GM18867 (cell line): ENCODE data around the gene MRPL52.
"Not testable (repeated sequence)": the region's sequence is repeated elsewhere in the genome, so short reads cannot be mapped to it uniquely, and the experiment has no call there.

Experiments used
- ATAC-seq: cut with Tn5 transposase; IDR thresholded peaks from one replicate; pipeline ENCODE4 v1.9.1; 2021; ENCODE audit warnings: mild to moderate bottlenecking, moderate library complexity; ENCODE audit not compliant: unreplicated experiment

Gene MRPL52

GRCh38 chr14:22829661-22830442 lies at the start of gene MRPL52:
Gene MRPL52 (plus strand): TSS chr14:22829887. CDS start chr14:22829913, 26 bp downstream.
- ATAC-seq, result peak; percentile 85

- no peak for ATAC-seq
These were observed 49.5 kb upstream of the MRPL52 start for GRCh38 chr14:22780105-22780679.

- no peak for ATAC-seq
These were observed 48.8 kb upstream of the MRPL52 start for GRCh38 chr14:22780941-22781300.

- ATAC-seq, result no peak
These were observed 48.2 kb upstream of the MRPL52 start for GRCh38 chr14:22781301-22781991.

GRCh38 chr14:22786685-22787084 lies 43.0 kb upstream of the MRPL52 start:
- no peak for ATAC-seq

- no peak for ATAC-seq
These were observed 38.4 kb upstream of the MRPL52 start for GRCh38 chr14:22791301-22791700.

GRCh38 chr14:22792158-22792557 lies 37.5 kb upstream of the MRPL52 start:
- ATAC-seq, result no peak

GRCh38 chr14:22793550-22793949 lies 36.1 kb upstream of the MRPL52 start:
- not testable (repeated sequence) for ATAC-seq

- ATAC-seq, result no peak
These were observed 35.7 kb upstream of the MRPL52 start for GRCh38 chr14:22793976-22794375.

GRCh38 chr14:22794551-22794951 lies 35.1 kb upstream of the MRPL52 start:
- peak; percentile 45 for ATAC-seq

GRCh38 chr14:22796087-22796707 lies 33.5 kb upstream of the MRPL52 start:
- no peak for ATAC-seq

- no peak for ATAC-seq
These were observed 32.4 kb upstream of the MRPL52 start for GRCh38 chr14:22797017-22797917.

- no peak for ATAC-seq
These were observed 31.2 kb upstream of the MRPL52 start for GRCh38 chr14:22798528-22798927.

GRCh38 chr14:22800346-22800745 lies 29.3 kb upstream of the MRPL52 start:
- ATAC-seq, result no peak

- no peak for ATAC-seq
These were observed 28.0 kb upstream of the MRPL52 start for GRCh38 chr14:22801716-22802115.

- ATAC-seq, result no peak
These were observed 26.6 kb upstream of the MRPL52 start for GRCh38 chr14:22802860-22803686.

GRCh38 chr14:22803687-22803974 lies 26.1 kb upstream of the MRPL52 start:
- no peak for ATAC-seq

GRCh38 chr14:22805235-22805634 lies 24.5 kb upstream of the MRPL52 start:
- ATAC-seq, result not testable (repeated sequence)

- no peak for ATAC-seq
These were observed 22.1 kb upstream of the MRPL52 start for GRCh38 chr14:22807432-22808087.
